Smooth muscle cell (in vitro differentiated cells): ENCODE results near the gene MAT2A. TPM values are rescaled to one million over a fixed set of nuclear protein-coding genes. Genes with fewer than 3 reads are reported as not detected.

Source experiments
- DNase-seq: peaks from one replicate; lab custom pipeline; 2025; ENCODE audit not compliant: unreplicated experiment; lab: John Stamatoyannopoulos, UW
- H2AFZ ChIP-seq: fragments of 200-600 bp; sonication (generic); 2 replicates; pipeline ENCODE4 v1.6.0; 2016; ENCODE audit warnings: antibody characterized with exemption, low read depth, mild to moderate bottlenecking
- H3F3A ChIP-seq: fragments of 200-600 bp; sonication (generic); 2 replicates; pipeline ENCODE4 v1.6.0; 2017; ENCODE audit warnings: antibody characterized with exemption, low read depth
- H3K27ac ChIP-seq: fragments of 200-600 bp; sonication (generic); 2 replicates; pipeline ENCODE4 v1.5.1; 2016; ENCODE audit warnings: low read depth, mild to moderate bottlenecking
- H3K27me3 ChIP-seq: fragments of 200-600 bp; sonication (generic); 2 replicates; pipeline ENCODE4 v1.6.1; 2016; ENCODE audit warnings: low read depth, mild to moderate bottlenecking
- H3K36me3 ChIP-seq: fragments of 200-600 bp; sonication (generic); 2 replicates; pipeline ENCODE4 v1.5.1; 2016; ENCODE audit warnings: low read depth
- H3K4me1 ChIP-seq: fragments of 200-600 bp; sonication (generic); 2 replicates; pipeline ENCODE4 v1.5.1; 2016; ENCODE audit warnings: low read depth
- H3K4me2 ChIP-seq: fragments of 200-600 bp; sonication (generic); 2 replicates; pipeline ENCODE4 v1.6.0; 2016; ENCODE audit warnings: mild to moderate bottlenecking
- H3K4me3 ChIP-seq: fragments of 200-600 bp; sonication (generic); 2 replicates; pipeline ENCODE4 v1.5.1; 2016; ENCODE audit warnings: mild to moderate bottlenecking
- H3K79me2 ChIP-seq: fragments of 200-600 bp; sonication (generic); 2 replicates; pipeline ENCODE4 v1.6.0; 2016; ENCODE audit warnings: low read depth, mild to moderate bottlenecking
- H3K9ac ChIP-seq: fragments of 200-600 bp; sonication (generic); 2 replicates; pipeline ENCODE4 v1.6.0; 2016; ENCODE audit warnings: low read depth
- H3K9me3 ChIP-seq: fragments of 200-600 bp; sonication (generic); replicated peaks from 2 replicates; pipeline ENCODE4 v1.5.1; 2016; ENCODE audit warnings: low read depth
- H4K20me1 ChIP-seq: fragments of 200-600 bp; sonication (generic); 2 replicates; pipeline ENCODE4 v1.6.0; 2016; ENCODE audit warnings: low read depth
- WGBS: methylation state at CpG from one replicate; pipeline ENCODE4 v1.1.7; 2016; ENCODE audit warnings: low lambda C conversion rate; 5-methylcytosine and 5-hydroxymethylcytosine counted together
- polyA plus RNA-seq: library from polyadenylated mRNA; unstranded; fragments of >200 nt; fragmentation: Nextera tagmentation; extraction: Ambion mirVana; gene quantifications from 2 replicates; pipeline ENCODE4 v1.2.1, GENCODE V29; 2016
- total RNA-seq: library from RNA; depleted of rRNA; stranded (reverse); fragments of >200 nt; gene quantifications from 2 replicates; pipeline ENCODE4 v1.2.3, GENCODE V29; 2014
- TF ChIP-seq, protein P1 (sequence below): fragments of 200-600 bp; sonication (generic); IDR thresholded peaks from 2 replicates; pipeline ENCODE4 v1.5.1; 2017; ENCODE audit warnings: borderline replicate concordance, mild to moderate bottlenecking, antibody characterized with exemption; ENCODE audit not compliant: insufficient read depth, poor library complexity, severe bottlenecking

Gene MAT2A
- total and polyA plus RNA-seq, 2 experiments from 2014 or later: 93.8 to 108 TPM

DNA sequence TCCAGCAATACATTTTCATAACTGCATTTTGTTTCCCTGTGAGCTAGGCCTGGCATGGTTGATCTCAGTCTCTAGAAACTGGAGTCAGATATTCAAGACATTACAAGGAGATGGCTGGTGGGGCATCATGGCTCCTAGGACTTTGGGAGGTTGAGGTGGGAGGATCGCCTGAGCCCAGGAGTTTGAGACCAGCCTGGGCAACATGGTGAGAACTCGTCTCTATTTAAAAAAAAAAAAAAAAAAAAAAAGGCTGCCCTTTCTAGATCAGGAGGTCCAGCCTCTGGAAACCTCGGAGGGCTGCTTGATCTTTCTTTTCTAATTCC, 38.1 kb downstream of the MAT2A start:
- Histone ChIP-seq H2AFZ (no peak overlapping the region), H3K4me3 (peak overlapping the region; percentile 55), H3F3A (peaks cover 9% of the 10 kb centered on the region), H3K27me3 (no peaks in the 10 kb centered on the region), H3K36me3 (no peaks in the 10 kb centered on the region), H3K4me2 (peak overlapping the region; percentile 84), H3K9me3 (no peaks in the 10 kb centered on the region), H3K4me1 (peaks cover 19% of the 10 kb centered on the region), H3K27ac (peak overlapping the region; percentile 67), H3K9ac (no peak overlapping the region), H4K20me1 (no peaks in the 10 kb centered on the region), H3K79me2 (no peaks in the 10 kb centered on the region)
- DNase-seq: no peak
- TF ChIP-seq, protein P1, sequence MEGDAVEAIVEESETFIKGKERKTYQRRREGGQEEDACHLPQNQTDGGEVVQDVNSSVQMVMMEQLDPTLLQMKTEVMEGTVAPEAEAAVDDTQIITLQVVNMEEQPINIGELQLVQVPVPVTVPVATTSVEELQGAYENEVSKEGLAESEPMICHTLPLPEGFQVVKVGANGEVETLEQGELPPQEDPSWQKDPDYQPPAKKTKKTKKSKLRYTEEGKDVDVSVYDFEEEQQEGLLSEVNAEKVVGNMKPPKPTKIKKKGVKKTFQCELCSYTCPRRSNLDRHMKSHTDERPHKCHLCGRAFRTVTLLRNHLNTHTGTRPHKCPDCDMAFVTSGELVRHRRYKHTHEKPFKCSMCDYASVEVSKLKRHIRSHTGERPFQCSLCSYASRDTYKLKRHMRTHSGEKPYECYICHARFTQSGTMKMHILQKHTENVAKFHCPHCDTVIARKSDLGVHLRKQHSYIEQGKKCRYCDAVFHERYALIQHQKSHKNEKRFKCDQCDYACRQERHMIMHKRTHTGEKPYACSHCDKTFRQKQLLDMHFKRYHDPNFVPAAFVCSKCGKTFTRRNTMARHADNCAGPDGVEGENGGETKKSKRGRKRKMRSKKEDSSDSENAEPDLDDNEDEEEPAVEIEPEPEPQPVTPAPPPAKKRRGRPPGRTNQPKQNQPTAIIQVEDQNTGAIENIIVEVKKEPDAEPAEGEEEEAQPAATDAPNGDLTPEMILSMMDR: no peak
- WGBS: 71% methylated on average over 3 of the region's 3 CpGs

DNA sequence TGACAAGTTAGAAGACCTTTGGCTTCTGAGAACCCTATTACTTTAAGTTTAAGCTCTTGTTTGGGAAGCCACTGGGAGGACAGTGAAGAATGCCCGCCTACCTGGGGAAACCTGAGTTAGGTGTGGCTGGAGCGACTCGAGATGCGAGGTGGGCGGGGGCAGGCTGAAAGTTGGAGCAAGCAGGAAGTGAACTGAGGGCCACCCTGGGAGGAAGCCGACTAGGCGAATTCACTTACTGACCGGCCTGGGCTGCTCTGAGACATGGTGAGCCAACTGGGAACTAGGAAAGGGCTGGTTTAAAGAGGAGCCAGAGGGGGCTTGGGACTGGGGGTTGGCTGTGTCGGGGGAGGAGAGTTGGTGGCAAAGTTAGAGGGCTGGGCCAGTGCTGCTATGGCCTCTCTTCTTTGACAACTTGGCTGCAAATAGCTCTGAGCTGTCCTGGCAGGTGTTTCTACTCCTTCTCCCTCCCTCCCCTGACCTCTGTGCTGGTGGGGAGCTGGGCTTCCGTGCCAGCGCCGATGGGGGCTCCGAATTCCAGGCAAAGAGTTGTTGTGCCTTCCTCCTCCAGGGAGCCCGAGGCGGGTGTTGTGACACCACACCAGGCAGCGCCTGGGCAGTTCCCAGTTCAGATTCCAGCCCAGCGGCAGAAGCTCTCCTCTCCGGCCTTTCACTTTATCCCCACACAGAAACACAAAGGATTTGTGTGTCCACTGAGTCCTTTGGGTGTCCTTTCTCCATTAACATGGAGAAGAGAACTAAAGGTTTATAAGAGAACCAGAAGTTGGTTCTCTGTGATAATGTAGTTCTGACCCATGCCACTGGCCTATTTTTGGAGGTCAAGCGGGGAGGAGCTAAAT, 38.6 kb downstream of the MAT2A start, which contains the start of gene VAMP8:
Gene VAMP8, plus strand, starts transcription at position 201 of the 857 bp plus-strand sequence. Its CDS starts 61 bp downstream, at position 262.
- WGBS: 18% methylated on average over 19 of the region's 19 CpGs
- peak within 1 kb of the TSS; percentile 55 for H3K4me3 ChIP-seq
- peaks cover 19% of the 10 kb centered on the region for H3K4me1 ChIP-seq
- H3K4me2 ChIP-seq: peak within 1 kb of the TSS; percentile 84
- H3K79me2 ChIP-seq: no peaks in the 10 kb centered on the region
- H3K27ac ChIP-seq: peak within 1 kb of the TSS; percentile 67
- H3F3A ChIP-seq: peaks cover 9% of the 10 kb centered on the region
- H4K20me1 ChIP-seq: no peaks in the 10 kb centered on the region
- no peaks in the 10 kb centered on the region for H3K36me3 ChIP-seq
- TF ChIP-seq, protein P1: no peak
- peak within 1 kb of the TSS; percentile 84 for H2AFZ ChIP-seq
- no peak for DNase-seq
- H3K27me3 ChIP-seq: no peaks in the 10 kb centered on the region
- peak within 1 kb of the TSS; percentile 39 for H3K9ac ChIP-seq
- no peaks in the 10 kb centered on the region for H3K9me3 ChIP-seq

DNA sequence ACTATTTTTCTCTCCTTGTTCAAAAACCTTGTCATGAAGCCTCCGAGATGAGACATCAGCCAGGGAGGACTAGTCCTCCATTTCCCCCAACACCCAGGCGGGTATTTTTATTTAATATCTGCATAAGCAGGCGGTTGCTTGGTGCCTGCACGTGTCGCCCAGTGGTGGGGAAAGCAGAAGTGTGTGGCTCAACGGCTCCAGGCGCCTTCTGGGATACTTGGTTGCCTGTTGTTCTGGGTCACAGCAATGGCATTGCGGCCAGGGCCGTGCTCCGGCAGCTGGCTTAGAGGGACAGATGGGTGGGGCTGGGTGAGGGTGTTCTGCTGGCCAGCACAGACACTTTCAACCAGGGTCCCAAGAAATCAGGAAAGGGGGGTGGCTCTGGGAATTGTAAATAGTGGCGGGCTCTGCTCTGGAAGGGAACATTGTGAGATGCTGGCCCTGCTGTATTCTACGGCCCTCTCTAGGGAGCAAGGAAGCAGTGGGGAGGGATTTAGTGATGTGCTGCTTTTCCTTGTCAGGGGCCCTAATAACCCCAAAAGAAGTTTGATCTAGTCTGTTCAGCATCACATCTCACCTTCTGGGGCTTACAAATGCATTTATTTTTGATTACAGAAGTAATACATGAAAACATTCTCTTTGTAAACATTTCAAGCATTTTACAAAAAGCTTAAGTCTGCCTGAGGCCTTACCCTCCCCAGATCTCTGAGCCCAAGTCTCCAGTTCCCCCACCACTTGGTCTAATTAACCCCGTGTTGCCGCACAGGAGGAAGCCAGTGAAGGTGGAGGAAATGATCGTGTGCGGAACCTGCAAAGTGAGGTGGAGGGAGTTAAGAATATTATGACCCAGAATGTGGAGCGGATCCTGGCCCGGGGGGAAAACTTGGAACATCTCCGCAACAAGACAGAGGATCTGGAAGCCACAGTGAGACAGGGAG, 39.5 kb downstream of the MAT2A start:
- DNase-seq: no peak
- Histone ChIP-seq H3F3A (peaks cover 9% of the 10 kb centered on the region), H3K27me3 (no peaks in the 10 kb centered on the region), H3K36me3 (no peaks in the 10 kb centered on the region), H3K79me2 (no peaks in the 10 kb centered on the region), H3K9ac (peak overlapping the region; percentile 39), H3K4me1 (peaks cover 19% of the 10 kb centered on the region), H4K20me1 (no peaks in the 10 kb centered on the region), H2AFZ (peak overlapping the region; percentile 84), H3K4me3 (peak overlapping the region; percentile 55), H3K4me2 (peak overlapping the region; percentile 84), H3K27ac (peak overlapping the region; percentile 67), H3K9me3 (no peaks in the 10 kb centered on the region)
- TF ChIP-seq, protein P1: no peak
- WGBS: 47% methylated on average over 19 of the region's 19 CpGs
